ENCODE measurements around the gene CPSF2. TPM values are rescaled to one million over a fixed set of nuclear protein-coding genes. Genes with fewer than 3 reads are reported as not detected.
A peak's percentile ranks its signal among the peaks of the same experiment; 100 is the strongest.

Gene CPSF2
- total RNA-seq: 10 to 100 TPM; 33.4 to 57.5 (median 47.0) TPM
- long read RNA-seq, donor 1, full-length matches to known transcripts: 2 of 7 reads
- long read RNA-seq, donor 1, partial matches to known transcripts: 4 of 7 reads
- long read RNA-seq, donor 1, other reads (novel, unspliced or antisense): 1 of 7 reads
- long read RNA-seq, donor 2, full-length matches to known transcripts: 2 of 8 reads
- long read RNA-seq, donor 2, partial matches to known transcripts: 5 of 8 reads
- long read RNA-seq, donor 2, other reads (novel, unspliced or antisense): 1 of 8 reads

DNA sequence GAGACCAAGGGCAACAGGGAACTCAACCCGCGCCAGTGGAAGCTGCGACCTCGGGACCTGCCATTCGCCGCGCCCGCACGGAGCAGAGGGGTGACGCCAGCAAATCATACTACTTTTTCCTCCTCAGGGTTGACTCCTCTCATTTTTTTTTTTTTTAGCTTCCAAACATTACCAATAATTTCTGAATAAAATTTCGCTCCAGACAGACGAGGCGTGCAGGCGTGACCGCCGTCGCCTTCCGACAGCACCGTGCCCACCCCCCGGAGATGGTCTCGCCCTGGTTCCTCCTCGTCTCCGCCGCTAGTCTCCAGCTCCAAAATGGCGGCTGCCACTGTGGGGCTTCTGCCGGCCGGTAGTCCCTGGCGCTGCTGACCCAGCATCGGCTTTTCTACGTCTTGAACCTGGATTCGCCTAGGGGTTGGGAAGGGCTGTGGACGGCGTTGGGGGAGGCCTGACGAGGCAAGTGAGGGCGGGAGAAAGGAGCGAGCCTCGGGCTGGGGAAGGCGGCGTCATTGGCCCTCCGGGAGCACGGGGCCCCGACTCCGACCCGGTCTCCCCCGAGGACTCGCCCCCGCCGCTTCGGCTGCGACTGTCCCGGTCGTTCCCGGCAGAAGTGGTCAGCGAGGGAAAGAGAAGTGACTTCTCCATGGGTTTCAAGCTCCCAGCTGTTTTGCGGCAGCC, at the start of gene CPSF2, which contains the start of gene NDUFB1:
TSS of gene CPSF2 (plus strand) at position 300 of the 681 bp plus-strand sequence. CDS start 9,016 bp downstream, outside the sequence.
TSS of gene NDUFB1 (minus strand) at position 37 of the 681 bp plus-strand sequence. CDS start 4,069 bp downstream, outside the sequence.
- Histone ChIP-seq H3K4me3 (peak within 1 kb of the TSS; percentile 94), H3K36me3 (ENCODE audit: low read depth) (no peaks in the 10 kb centered on the region), H3K4me1 (ENCODE audit: low read depth) (peaks cover 19% of the 10 kb centered on the region), H3K9me3 (no peaks in the 10 kb centered on the region)
- DNase-seq (peak; percentile 89 to 90 (median 90)), ATAC-seq (peak; percentile 95)
- TF ChIP-seq CTCF (IDR thresholded peaks at IDR 0.05): no peak
- intact Hi-C loops (cut with DNase I, micrococcal nuclease): no loop called here

DNA sequence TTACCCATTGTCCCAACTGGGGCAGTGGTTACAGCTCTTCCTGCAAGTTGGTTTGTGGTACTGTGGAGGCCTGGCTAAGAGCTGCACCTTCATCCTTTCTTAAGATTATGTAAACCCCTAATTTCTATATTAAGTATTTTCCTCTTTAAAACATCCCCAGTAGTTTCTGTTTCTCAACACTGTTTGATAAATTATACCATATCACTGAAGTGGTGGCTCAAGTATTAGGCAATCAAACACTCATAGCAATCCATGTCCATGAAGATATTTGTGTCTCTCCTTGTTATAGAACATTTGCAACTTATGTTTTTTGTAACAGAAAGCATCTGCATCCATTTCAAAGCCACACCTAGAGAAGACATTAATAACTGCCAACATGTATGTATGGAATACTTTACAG, 47.2 kb upstream of the CPSF2 start:
- Histone ChIP-seq H3K4me3 (no peak overlapping the region), H3K9me3 (no peaks in the 10 kb centered on the region), H3K4me1 (ENCODE audit: low read depth) (no peaks in the 10 kb centered on the region), H3K36me3 (ENCODE audit: low read depth) (no peaks in the 10 kb centered on the region)
- DNase-seq (no peak), ATAC-seq (no peak)
- intact Hi-C loops (cut with DNase I, micrococcal nuclease): no loop called here
- TF ChIP-seq CTCF (IDR thresholded peaks at IDR 0.05): no peak

DNA sequence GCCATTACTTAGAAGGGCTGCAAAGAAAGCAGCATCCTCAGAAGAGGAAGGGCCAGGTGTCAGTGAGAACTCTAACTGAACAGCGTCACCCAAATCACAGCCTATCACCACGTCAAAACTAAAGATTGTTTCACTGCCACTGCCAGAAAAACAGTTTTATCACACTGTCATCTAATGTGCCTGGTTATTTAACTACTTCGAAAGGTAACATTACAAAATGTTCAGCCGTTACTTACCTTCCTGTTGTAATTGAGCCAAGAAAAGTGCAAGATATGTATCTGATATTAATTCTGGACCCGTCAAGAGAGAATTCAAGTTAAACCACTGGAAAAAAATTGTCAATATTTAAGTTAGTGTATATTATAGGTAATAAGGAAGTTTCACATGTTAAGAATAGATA, 33.3 kb upstream of the CPSF2 start:
- Histone ChIP-seq H3K9me3 (no peaks in the 10 kb centered on the region), H3K4me1 (ENCODE audit: low read depth) (no peaks in the 10 kb centered on the region), H3K4me3 (no peak overlapping the region), H3K36me3 (ENCODE audit: low read depth) (peaks cover 4% of the 10 kb centered on the region)
- intact Hi-C loops (cut with DNase I, micrococcal nuclease): no loop called here
- DNase-seq (no peak), ATAC-seq (no peak)
- TF ChIP-seq CTCF (IDR thresholded peaks at IDR 0.05): no peak

- ATAC-seq (no peak), DNase-seq (no peak)
- Histone ChIP-seq H3K4me1 (ENCODE audit: low read depth) (no peaks in the 10 kb centered on the region), H3K4me3 (no peak overlapping the region), H3K36me3 (ENCODE audit: low read depth) (no peaks in the 10 kb centered on the region), H3K9me3 (no peaks in the 10 kb centered on the region)
- intact Hi-C loops (cut with DNase I, micrococcal nuclease): no loop called here
- TF ChIP-seq CTCF (IDR thresholded peaks at IDR 0.05): no peak
These were observed 28.4 kb upstream of the CPSF2 start for GRCh38 chr14:92093320-92093719.

DNA sequence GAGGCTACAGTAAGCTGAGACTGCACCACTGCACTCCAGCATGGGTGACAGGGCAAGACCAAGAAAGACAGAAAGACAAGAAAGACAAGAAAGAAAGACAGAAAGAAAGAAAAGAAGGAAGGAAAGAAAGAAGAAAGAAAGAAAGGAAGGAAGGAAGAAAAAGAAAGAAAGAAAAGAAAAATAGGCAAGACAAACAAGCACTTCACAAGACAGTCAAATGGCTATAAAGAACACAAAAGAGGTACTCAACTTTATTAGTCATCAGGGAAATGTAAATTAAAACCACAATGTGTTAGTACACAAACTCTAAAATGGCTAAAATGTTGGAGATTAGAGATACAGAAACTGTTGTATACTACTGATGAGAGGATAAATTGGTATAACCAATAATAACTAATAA, 22.0 kb upstream of the CPSF2 start:
- Histone ChIP-seq H3K4me1 (ENCODE audit: low read depth) (peaks cover 22% of the 10 kb centered on the region), H3K36me3 (ENCODE audit: low read depth) (no peaks in the 10 kb centered on the region), H3K9me3 (no peaks in the 10 kb centered on the region), H3K4me3 (no peak overlapping the region)
- TF ChIP-seq CTCF (IDR thresholded peaks at IDR 0.05): no peak
- no peak for DNase-seq
- no peak for ATAC-seq
- intact Hi-C loops (cut with DNase I, micrococcal nuclease): no loop called here
